Measurements from ENCODE around the gene TRAF1. TPM values are rescaled to one million over a fixed set of nuclear protein-coding genes. Genes with fewer than 3 reads are reported as not detected.

TRAF1 gene
- total and polyA plus RNA-seq, 2 donors (not counting 1 experiment from before 2014, with no cell fraction given): 12.2 to 19.5 TPM

DNA sequence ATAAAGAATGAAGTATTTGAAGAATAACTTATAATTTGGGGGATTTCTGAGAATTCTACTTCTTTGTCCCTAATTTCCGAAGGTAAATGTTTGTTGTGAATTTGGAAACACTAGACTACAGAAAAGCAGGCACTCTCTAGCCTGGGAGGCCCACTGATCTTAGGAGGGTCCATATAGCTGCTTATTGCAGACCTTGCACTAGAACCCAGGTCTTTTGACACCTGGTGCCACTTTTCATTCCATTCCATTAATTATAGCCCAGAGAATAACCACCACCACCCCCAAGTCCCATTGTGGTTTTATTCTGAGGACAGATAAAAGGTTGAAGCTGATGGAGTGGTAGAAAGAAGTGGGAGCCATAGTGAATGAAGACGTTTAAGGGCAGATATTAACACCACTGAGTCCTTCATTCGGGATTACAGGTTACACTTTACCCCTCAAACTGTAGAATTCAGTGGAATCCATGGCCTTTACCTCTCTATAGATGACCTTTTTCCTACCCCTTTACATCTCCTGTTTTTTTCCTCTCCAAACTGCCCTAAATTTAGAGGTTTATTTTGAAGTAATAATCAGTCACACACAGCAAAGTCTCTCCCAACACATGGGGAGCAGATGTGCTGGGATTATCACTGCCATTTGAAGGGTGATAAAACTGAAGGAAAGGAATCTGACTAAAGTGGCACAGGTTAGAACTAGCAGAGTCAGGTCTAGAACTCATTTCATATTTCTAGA is 71.8 kb downstream of the TRAF1 start:
- no peak overlapping the region for H3K27ac Mint-ChIP-seq
- no peak overlapping the region for H2AFZ ChIP-seq (ENCODE audit: insufficient read depth, low read depth, low read length, poor library complexity, severe bottlenecking)
- H3K36me3 ChIP-seq (replicated peaks in 1 of 2; ENCODE audit: control extremely low read depth in 1 of 2, control insufficient read depth in 1 of 2, extremely low read depth in 1 of 2, insufficient read depth in 2 of 2, low read length in 1 of 2): peaks cover 6 to 23% of the 10 kb centered on the region in 2 experiments
- no peak overlapping the region for H3K4me3 Mint-ChIP-seq
- DNase-seq (no peak), ATAC-seq (ENCODE audit: low read depth) (no peak)
- H3K9me3 Mint-ChIP-seq (ENCODE audit: insufficient read depth): no peaks in the 10 kb centered on the region
- H4K20me1 ChIP-seq (ENCODE audit: control insufficient read depth, insufficient read depth, low read length, poor library complexity, severe bottlenecking): peaks cover 5% of the 10 kb centered on the region
- intact Hi-C loops (cut with micrococcal nuclease): no loop called here
- CTCF ChIA-PET: no interaction called here
- no peaks in the 10 kb centered on the region for H3K27me3 ChIP-seq (replicated peaks in 1 of 4; ENCODE audit: control extremely low read depth in 1 of 4, control insufficient read depth in 3 of 4, insufficient read depth in 4 of 4, low read length in 3 of 4)
- H3K4me2 ChIP-seq (replicated peaks; ENCODE audit: low read depth, low read length, poor library complexity, severe bottlenecking): no peak overlapping the region
- H3K4me1 Mint-ChIP-seq: peaks cover 4% of the 10 kb centered on the region
- H3K27ac ChIP-seq (ENCODE audit: low read length in 2 of 2): no peak overlapping the region
- H3K9me3 ChIP-seq (ENCODE audit: control extremely low read depth in 1 of 3, control insufficient read depth in 2 of 3, insufficient read depth in 1 of 3, low read length in 2 of 3): no peaks in the 10 kb centered on the region
- H3K4me3 ChIP-seq (ENCODE audit: control extremely low read depth in 1 of 5, extremely low read depth in 1 of 5, insufficient read depth in 1 of 5, low read depth in 2 of 5, low read length in 4 of 5): no peak overlapping the region
- POLR2A ChIA-PET: no interaction called here
- TF ChIP-seq, protein P1, sequence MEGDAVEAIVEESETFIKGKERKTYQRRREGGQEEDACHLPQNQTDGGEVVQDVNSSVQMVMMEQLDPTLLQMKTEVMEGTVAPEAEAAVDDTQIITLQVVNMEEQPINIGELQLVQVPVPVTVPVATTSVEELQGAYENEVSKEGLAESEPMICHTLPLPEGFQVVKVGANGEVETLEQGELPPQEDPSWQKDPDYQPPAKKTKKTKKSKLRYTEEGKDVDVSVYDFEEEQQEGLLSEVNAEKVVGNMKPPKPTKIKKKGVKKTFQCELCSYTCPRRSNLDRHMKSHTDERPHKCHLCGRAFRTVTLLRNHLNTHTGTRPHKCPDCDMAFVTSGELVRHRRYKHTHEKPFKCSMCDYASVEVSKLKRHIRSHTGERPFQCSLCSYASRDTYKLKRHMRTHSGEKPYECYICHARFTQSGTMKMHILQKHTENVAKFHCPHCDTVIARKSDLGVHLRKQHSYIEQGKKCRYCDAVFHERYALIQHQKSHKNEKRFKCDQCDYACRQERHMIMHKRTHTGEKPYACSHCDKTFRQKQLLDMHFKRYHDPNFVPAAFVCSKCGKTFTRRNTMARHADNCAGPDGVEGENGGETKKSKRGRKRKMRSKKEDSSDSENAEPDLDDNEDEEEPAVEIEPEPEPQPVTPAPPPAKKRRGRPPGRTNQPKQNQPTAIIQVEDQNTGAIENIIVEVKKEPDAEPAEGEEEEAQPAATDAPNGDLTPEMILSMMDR (IDR thresholded peaks at IDR 0.05): no peak
- no peak for TF ChIP-seq EZH2 (IDR thresholded peaks at IDR 0.05; ENCODE audit: borderline replicate concordance, insufficient read depth, low read depth, low read length, poor library complexity, severe bottlenecking)
- H3K9ac ChIP-seq (ENCODE audit: low read length): no peak overlapping the region
- no CpG with 5 or more reads among the region's 3 CpGs for WGBS (ENCODE audit: insufficient coverage)
- no peaks in the 10 kb centered on the region for H3K27me3 Mint-ChIP-seq
- peaks cover 25% of the 10 kb centered on the region for H3K79me2 ChIP-seq (ENCODE audit: control insufficient read depth, insufficient read depth, low read length)
- peaks cover 0 to 6% of the 10 kb centered on the region in 2 donors for H3K4me1 ChIP-seq (ENCODE audit: control insufficient read depth in 2 of 2, insufficient read depth in 2 of 2, low read length in 2 of 2)

DNA sequence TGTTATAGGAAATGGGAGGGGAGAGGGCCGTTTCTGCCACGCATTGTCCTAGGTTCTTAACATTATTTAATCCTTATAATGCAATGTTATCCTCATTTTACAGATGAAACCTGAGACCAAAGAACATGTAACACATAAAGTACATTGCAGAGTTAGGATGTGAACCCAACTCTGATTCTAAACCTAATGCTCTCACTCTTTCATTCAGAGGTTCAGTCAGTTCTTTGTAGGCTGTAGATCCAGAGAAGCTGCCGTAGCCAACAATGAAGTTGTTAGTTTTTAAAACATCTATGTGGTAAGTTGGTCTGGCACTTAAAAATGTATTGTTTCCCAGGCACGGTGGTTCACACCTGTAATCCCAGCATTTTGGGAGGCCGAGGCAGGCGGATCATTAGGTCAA is 73.4 kb downstream of the TRAF1 start:
- H3K27ac Mint-ChIP-seq: no peak overlapping the region
- intact Hi-C loops (cut with micrococcal nuclease): no loop called here
- no peaks in the 10 kb centered on the region for H3K27me3 Mint-ChIP-seq
- ChIA-PET CTCF (no interaction called here), POLR2A (no interaction called here)
- Histone ChIP-seq H2AFZ (ENCODE audit: insufficient read depth, low read depth, low read length, poor library complexity, severe bottlenecking) (no peak overlapping the region), H3K9me3 (ENCODE audit: control extremely low read depth in 1 of 3, control insufficient read depth in 2 of 3, insufficient read depth in 1 of 3, low read length in 2 of 3) (no peaks in the 10 kb centered on the region), H3K79me2 (ENCODE audit: control insufficient read depth, insufficient read depth, low read length) (peaks cover 30% of the 10 kb centered on the region), H3K27me3 (replicated peaks in 1 of 4; ENCODE audit: control extremely low read depth in 1 of 4, control insufficient read depth in 3 of 4, insufficient read depth in 4 of 4, low read length in 3 of 4) (no peaks in the 10 kb centered on the region), H4K20me1 (ENCODE audit: control insufficient read depth, insufficient read depth, low read length, poor library complexity, severe bottlenecking) (peaks cover 5% of the 10 kb centered on the region), H3K4me3 (ENCODE audit: control extremely low read depth in 1 of 5, extremely low read depth in 1 of 5, insufficient read depth in 1 of 5, low read depth in 2 of 5, low read length in 4 of 5) (no peak overlapping the region), H3K27ac (ENCODE audit: low read length in 2 of 2) (no peak overlapping the region), H3K4me1 (ENCODE audit: control insufficient read depth in 2 of 2, insufficient read depth in 2 of 2, low read length in 2 of 2) (no peaks in the 10 kb centered on the region), H3K4me2 (replicated peaks; ENCODE audit: low read depth, low read length, poor library complexity, severe bottlenecking) (no peak overlapping the region), H3K9ac (ENCODE audit: low read length) (no peak overlapping the region), H3K36me3 (replicated peaks in 1 of 2; ENCODE audit: control extremely low read depth in 1 of 2, control insufficient read depth in 1 of 2, extremely low read depth in 1 of 2, insufficient read depth in 2 of 2, low read length in 1 of 2) (peaks cover 6 to 23% of the 10 kb centered on the region in 2 experiments)
- H3K9me3 Mint-ChIP-seq (ENCODE audit: insufficient read depth): no peaks in the 10 kb centered on the region
- H3K4me1 Mint-ChIP-seq: no peaks in the 10 kb centered on the region
- WGBS (ENCODE audit: insufficient coverage): 97% methylated on average over 3 of the region's 6 CpGs
- no peak for TF ChIP-seq EZH2 (IDR thresholded peaks at IDR 0.05; ENCODE audit: borderline replicate concordance, insufficient read depth, low read depth, low read length, poor library complexity, severe bottlenecking)
- TF ChIP-seq, protein P1 (IDR thresholded peaks at IDR 0.05): no peak
- DNase-seq: no peak
- no peak overlapping the region for H3K4me3 Mint-ChIP-seq
- ATAC-seq (ENCODE audit: low read depth): no peak

Data from B cell (primary cell).